ENCODE measurements around the gene HPCA. TPM values are rescaled to one million over a fixed set of nuclear protein-coding genes. Genes with fewer than 3 reads are reported as not detected.

Gene HPCA
- total and polyA plus RNA-seq, 2 of the 13 experiments (the other 11 are each of a cell fraction or from before 2014, with no cell fraction given) = not detected

GRCh38 chr1:32886004-32886827, at the start of gene HPCA (continued):
- TF ChIP-seq PBX3 (CRISPR knock-in tag; IDR thresholded peaks at IDR 0.05; ENCODE audit: borderline replicate concordance) (peak; percentile 98), NAIF1 (CRISPR knock-in tag; IDR thresholded peaks at IDR 0.05; ENCODE audit: borderline replicate concordance) (peak; percentile 89; the same call in 1 of the 2 replicates), ZBTB46 (CRISPR knock-in tag; IDR thresholded peaks at IDR 0.05; ENCODE audit: borderline replicate concordance) (no peak), ZNF552 (CRISPR knock-in tag; IDR thresholded peaks at IDR 0.05; ENCODE audit: borderline replicate concordance) (peak; percentile 58; the same call in 1 of the 2 replicates), ZSCAN9 (CRISPR knock-in tag; IDR thresholded peaks at IDR 0.05; ENCODE audit: borderline replicate concordance) (peak; percentile 99), FOXO4 (CRISPR knock-in tag; conservative IDR thresholded peaks at IDR 0.05) (peak; percentile 97), ZNF263 (CRISPR knock-in tag; IDR thresholded peaks at IDR 0.05) (peak; percentile 76), KLF16 (CRISPR knock-in tag; IDR thresholded peaks at IDR 0.05) (peak in 1 of 2 experiments; percentile 99; a peak in 2 of 4 replicates), BCL3 (CRISPR knock-in tag; IDR thresholded peaks at IDR 0.05) (peak; percentile 95), TAF1 (CRISPR knock-in tag; IDR thresholded peaks at IDR 0.05) (peak; percentile 40), SAP130 (CRISPR knock-in tag; IDR thresholded peaks at IDR 0.05; ENCODE audit: low read depth) (peak; percentile 96), NFIB (CRISPR knock-in tag; IDR thresholded peaks at IDR 0.05; ENCODE audit: borderline replicate concordance) (no peak), ZNF12 (CRISPR knock-in tag; IDR thresholded peaks at IDR 0.05) (peak; percentile 91), MTA3 (CRISPR knock-in tag; IDR thresholded peaks at IDR 0.05) (peak; percentile 91; the same call in 1 of the 2 replicates), HDAC1 (CRISPR knock-in tag; IDR thresholded peaks at IDR 0.05) (peak; percentile 84), MXD1 (CRISPR knock-in tag; IDR thresholded peaks at IDR 0.05) (peak; percentile 97), KDM4B (CRISPR knock-in tag; IDR thresholded peaks at IDR 0.05) (peak; percentile 99)
- TF ChIP-seq, protein P1, sequence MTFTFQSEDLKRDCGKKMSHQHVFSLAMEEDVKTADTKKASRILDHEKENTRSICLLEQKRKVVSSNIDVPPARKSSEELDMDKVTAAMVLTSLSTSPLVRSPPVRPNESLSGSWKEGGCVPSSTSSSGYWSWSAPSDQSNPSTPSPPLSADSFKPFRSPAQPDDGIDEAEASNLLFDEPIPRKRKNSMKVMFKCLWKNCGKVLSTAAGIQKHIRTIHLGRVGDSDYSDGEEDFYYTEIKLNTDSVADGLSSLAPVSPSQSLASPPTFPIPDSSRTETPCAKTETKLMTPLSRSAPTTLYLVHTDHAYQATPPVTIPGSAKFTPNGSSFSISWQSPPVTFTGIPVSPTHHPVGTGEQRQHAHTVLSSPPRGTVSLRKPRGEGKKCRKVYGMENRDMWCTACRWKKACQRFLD (CRISPR knock-in tag; IDR thresholded peaks at IDR 0.05; ENCODE audit: borderline replicate concordance) = peak; percentile 97
- TF ChIP-seq, protein P2, sequence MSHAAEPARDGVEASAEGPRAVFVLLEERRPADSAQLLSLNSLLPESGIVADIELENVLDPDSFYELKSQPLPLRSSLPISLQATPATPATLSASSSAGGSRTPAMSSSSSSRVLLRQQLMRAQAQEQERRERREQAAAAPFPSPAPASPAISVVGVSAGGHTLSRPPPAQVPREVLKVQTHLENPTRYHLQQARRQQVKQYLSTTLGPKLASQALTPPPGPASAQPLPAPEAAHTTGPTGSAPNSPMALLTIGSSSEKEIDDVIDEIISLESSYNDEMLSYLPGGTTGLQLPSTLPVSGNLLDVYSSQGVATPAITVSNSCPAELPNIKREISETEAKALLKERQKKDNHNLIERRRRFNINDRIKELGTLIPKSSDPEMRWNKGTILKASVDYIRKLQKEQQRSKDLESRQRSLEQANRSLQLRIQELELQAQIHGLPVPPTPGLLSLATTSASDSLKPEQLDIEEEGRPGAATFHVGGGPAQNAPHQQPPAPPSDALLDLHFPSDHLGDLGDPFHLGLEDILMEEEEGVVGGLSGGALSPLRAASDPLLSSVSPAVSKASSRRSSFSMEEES (CRISPR knock-in tag; IDR thresholded peaks at IDR 0.05) = peak; percentile 96
